LNCAP (cell line): ENCODE data around the gene TYK2.

ENCODE experiments used
- CTCF ChIP-seq: fragments of 450-650 bp; IDR thresholded peaks from 2 replicates; pipeline ENCODE4 v1.5.1; 2017; ENCODE audit warnings: mild to moderate bottlenecking

Gene TYK2

GRCh38 chr19:10356431-10356830, 23.9 kb downstream of the TYK2 start:
- no peak for TF ChIP-seq CTCF

- TF ChIP-seq CTCF = no peak
Observed at GRCh38 chr19:10353793-10354391, 26.5 kb downstream of the TYK2 start.

- TF ChIP-seq CTCF = no peak
Observed at GRCh38 chr19:10352764-10353671, 27.4 kb downstream of the TYK2 start.

- no peak for TF ChIP-seq CTCF
Observed at GRCh38 chr19:10346509-10346908, 33.9 kb downstream of the TYK2 start.

- no peak for TF ChIP-seq CTCF
Observed at GRCh38 chr19:10344780-10345179, 35.6 kb downstream of the TYK2 start.

GRCh38 chr19:10343495-10343894, 36.9 kb downstream of the TYK2 start:
- TF ChIP-seq CTCF = no peak

- no peak for TF ChIP-seq CTCF
Observed at GRCh38 chr19:10339977-10340376, 40.4 kb downstream of the TYK2 start.
